T47D (cell line): ENCODE data around the gene OSTM1.

Experiments
- DNase-seq, 2 experiments: peaks; one replicate each; pipeline versions ENCODE4 v3.0.0 to v3.0.0-alpha.2; 2011 to 2012; ENCODE audit warnings: low read depth in 1 of 2, low spot score in 1 of 2
- JUND ChIP-seq: IDR thresholded peaks from 2 replicates; pipeline ENCODE4 v1.6.1; 2012; ENCODE audit warnings: low read depth
- in situ Hi-C: cut with HindIII; loops from 2 replicates; pipeline ENCODE4 v1.10.0; 2016; ENCODE audit warnings: low sequenced_read_pairs, low pct_unique_long_range_greater_than_20kb

The OSTM1 gene

GRCh38 chr6:108114841-108115597 lies 40.5 kb upstream of the OSTM1 start:
- TF ChIP-seq JUND = no peak
- no peak for DNase-seq
- in situ Hi-C loops = no loop called here

GRCh38 chr6:108113557-108114519 lies 39.3 kb upstream of the OSTM1 start:
- peak; percentile 60 to 80 for DNase-seq
- no peak for TF ChIP-seq JUND
- in situ Hi-C loops = no loop called here

- in situ Hi-C loops = no loop called here
- TF ChIP-seq JUND = no peak
- DNase-seq = no peak
These were observed 33.8 kb upstream of the OSTM1 start for GRCh38 chr6:108108374-108108773.

GRCh38 chr6:108107102-108107501 lies 32.6 kb upstream of the OSTM1 start:
- no peak for DNase-seq
- in situ Hi-C loops = no loop called here
- TF ChIP-seq JUND = no peak

GRCh38 chr6:108106694-108107093 lies 32.2 kb upstream of the OSTM1 start:
- no peak for DNase-seq
- in situ Hi-C loops = no loop called here
- TF ChIP-seq JUND = no peak

GRCh38 chr6:108106261-108106660 lies 31.7 kb upstream of the OSTM1 start:
- DNase-seq = no peak
- TF ChIP-seq JUND = no peak
- in situ Hi-C loops = no loop called here

GRCh38 chr6:108105571-108105970 lies 31.0 kb upstream of the OSTM1 start:
- TF ChIP-seq JUND = no peak
- in situ Hi-C loops = no loop called here

GRCh38 chr6:108102965-108103364 lies 28.4 kb upstream of the OSTM1 start:
- TF ChIP-seq JUND = no peak
- in situ Hi-C loops = no loop called here

More at GRCh38 chr6:108105571-108105970, 31.0 kb upstream of the OSTM1 start:
- no peak for DNase-seq

GRCh38 chr6:108100003-108100402 lies 25.5 kb upstream of the OSTM1 start:
- no peak for DNase-seq
- no peak for TF ChIP-seq JUND
- in situ Hi-C loops = no loop called here

More at GRCh38 chr6:108102965-108103364, 28.4 kb upstream of the OSTM1 start:
- no peak for DNase-seq

- in situ Hi-C loops = no loop called here
- DNase-seq = no peak
- TF ChIP-seq JUND = no peak
These were observed 23.3 kb upstream of the OSTM1 start for GRCh38 chr6:108097882-108098281.

GRCh38 chr6:108093781-108094300 lies 19.3 kb upstream of the OSTM1 start:
- no peak for DNase-seq
- in situ Hi-C loops = no loop called here
- TF ChIP-seq JUND = no peak

GRCh38 chr6:108091288-108091687 lies 16.7 kb upstream of the OSTM1 start:
- TF ChIP-seq JUND = no peak
- in situ Hi-C loops = no loop called here
- no peak for DNase-seq

- in situ Hi-C loops = no loop called here
- no peak for DNase-seq
- TF ChIP-seq JUND = no peak
These were observed 8.8 kb upstream of the OSTM1 start for GRCh38 chr6:108083349-108083748.
